Gastroesophageal sphincter (tissue), 4 donors: ENCODE measurements around the gene CGNL1. TPM values are rescaled to one million over a fixed set of nuclear protein-coding genes. Genes with fewer than 3 reads are reported as not detected.

Experiments
- ATAC-seq: fragments of 150-250 bp; one replicate; pipeline ENCODE4 v1.9.1; 2016; ENCODE audit warnings: mild to moderate bottlenecking, moderate library complexity
- H3K27ac ChIP-seq, 4 donors: fragments of 200-600 bp; sonication (generic) in 3 of 4; 1 replicate in 3 of 4; 2 replicates in 1 of 4; pipeline ENCODE4 v1.5.1; 2016 to 2019
- H3K27me3 ChIP-seq: fragments of 200-600 bp; sonication (generic); one replicate; pipeline ENCODE4 v1.5.1; 2019
- H3K36me3 ChIP-seq, 2 donors: fragments of 200-600 bp; sonication (generic); one replicate each; pipeline ENCODE4 v1.5.1; 2019; ENCODE audit warnings: control low read depth in 1 of 2
- H3K4me1 ChIP-seq, 3 donors: fragments of 200-600 bp; sonication (generic); 1 replicate in 2 of 3; 2 replicates in 1 of 3; pipeline ENCODE4 v1.5.1; 2016 to 2019; ENCODE audit warnings: control low read depth in 2 of 3
- H3K4me3 ChIP-seq, 2 donors: fragments of 200-600 bp; sonication (generic); one replicate each; pipeline ENCODE4 v1.5.1; 2019; ENCODE audit warnings: mild to moderate bottlenecking in 1 of 2, moderate library complexity in 1 of 2
- H3K9me3 ChIP-seq, 3 donors: fragments of 200-600 bp; sonication (generic); one replicate each; pipeline ENCODE4 v1.5.1; 2017 to 2019; ENCODE audit warnings: control low read depth in 2 of 3
- CTCF ChIP-seq, 4 experiments: fragments of 200-600 bp in 2 of 4; fragments of 450-650 bp in 2 of 4; sonication (generic) in 1 of 4; IDR thresholded peaks; one replicate each; pipeline ENCODE4 v1.5.1; 2017 to 2019; ENCODE audit warnings: antibody characterized with exemption in 4 of 4, mild to moderate bottlenecking in 2 of 4, moderate library complexity in 2 of 4
- EP300 ChIP-seq: sonication (generic); formaldehyde crosslinking; IDR thresholded peaks from one replicate; pipeline ENCODE4 v1.6.1; 2017; ENCODE audit warnings: antibody characterized with exemption, mild to moderate bottlenecking
- POLR2A ChIP-seq, 2 donors: fragments of 450-650 bp; IDR thresholded peaks; one replicate each; pipeline ENCODE4 v1.6.1; 2017; ENCODE audit warnings: antibody characterized with exemption in 2 of 2, mild to moderate bottlenecking in 2 of 2, moderate library complexity in 1 of 2
- POLR2AphosphoS5 ChIP-seq: sonication (generic); formaldehyde crosslinking; IDR thresholded peaks from one replicate; pipeline ENCODE4 v1.6.1; 2017; ENCODE audit warnings: antibody characterized with exemption
- WGBS, 2 donors: methylation state at CpG; one replicate each; pipeline ENCODE4 v1.1.5; 2018; ENCODE audit warnings: low coverage in 1 of 2; 5-methylcytosine and 5-hydroxymethylcytosine counted together
- total RNA-seq, 4 donors: library from RNA; depleted of rRNA; stranded (reverse); fragments of >200 nt; gene quantifications; one replicate each; pipeline ENCODE4 v1.1.0, GENCODE V29; 2016

CGNL1 gene
- total RNA-seq, 4 donors from 2014 or later: 8.5 to 36.4 (median 16.7) TPM

DNA sequence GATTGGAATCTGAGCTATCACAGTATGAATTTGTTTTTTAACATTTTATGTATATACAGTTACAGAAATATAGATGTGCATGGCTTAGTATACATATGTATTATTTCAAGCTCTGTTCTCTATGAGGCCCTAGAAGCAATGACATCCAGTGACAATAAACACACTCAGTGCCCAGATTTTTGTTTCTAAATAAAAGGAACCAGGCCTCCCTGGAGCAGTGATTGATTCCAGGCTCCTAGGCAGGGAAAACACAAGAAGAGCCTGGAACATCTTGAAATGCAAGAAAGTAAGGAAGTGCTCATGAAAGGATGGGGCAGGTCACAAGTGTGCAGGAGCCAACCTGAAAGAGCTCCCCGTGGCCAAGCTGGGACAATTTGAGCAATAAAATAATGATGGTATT lies 18.5 kb upstream of the CGNL1 start:
- no peak overlapping the region for H3K4me3 ChIP-seq
- no peak overlapping the region for H3K27ac ChIP-seq
- TF ChIP-seq CTCF (IDR thresholded peaks at IDR 0.05): no peak
- no peak for TF ChIP-seq POLR2A (IDR thresholded peaks at IDR 0.05)
- no peak for TF ChIP-seq EP300
- H3K27me3 ChIP-seq: peaks cover 6% of the 10 kb centered on the region
- no peaks in the 10 kb centered on the region for H3K36me3 ChIP-seq
- H3K9me3 ChIP-seq: no peaks in the 10 kb centered on the region
- no peak for ATAC-seq
- H3K4me1 ChIP-seq: no peaks in the 10 kb centered on the region
- 56 to 71% methylated on average over 1 of the region's 1 CpG for WGBS, 2 donors

DNA sequence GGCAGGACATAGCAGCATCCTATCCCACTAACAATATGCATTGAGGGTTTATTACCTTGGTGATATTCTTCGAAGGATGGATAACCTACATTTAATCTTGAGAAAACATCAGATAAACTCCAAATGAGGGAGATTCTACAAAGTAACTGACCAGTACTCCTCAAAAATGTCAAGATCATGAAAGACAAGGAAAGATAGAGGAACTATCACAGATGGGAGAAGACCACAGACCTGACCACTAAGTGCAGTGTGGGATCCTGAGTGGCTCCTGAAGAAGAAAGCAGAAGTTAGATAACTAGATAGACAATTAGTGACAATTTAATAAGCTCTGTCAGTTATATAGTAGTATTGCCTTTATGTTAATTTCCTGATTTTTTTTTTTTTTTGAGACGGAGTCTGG lies 17.7 kb upstream of the CGNL1 start:
- Histone ChIP-seq H3K4me3 (no peak overlapping the region), H3K27me3 (peaks cover 6% of the 10 kb centered on the region), H3K27ac (no peak overlapping the region), H3K4me1 (no peaks in the 10 kb centered on the region), H3K9me3 (no peaks in the 10 kb centered on the region), H3K36me3 (no peaks in the 10 kb centered on the region)
- no peak for ATAC-seq
- WGBS, 2 donors: 72 to 100% methylated on average over 2 of the region's 2 CpGs
- TF ChIP-seq EP300: no peak
- no peak for TF ChIP-seq POLR2A (IDR thresholded peaks at IDR 0.05)
- TF ChIP-seq CTCF (IDR thresholded peaks at IDR 0.05): no peak
- no peak for TF ChIP-seq POLR2AphosphoS5

DNA sequence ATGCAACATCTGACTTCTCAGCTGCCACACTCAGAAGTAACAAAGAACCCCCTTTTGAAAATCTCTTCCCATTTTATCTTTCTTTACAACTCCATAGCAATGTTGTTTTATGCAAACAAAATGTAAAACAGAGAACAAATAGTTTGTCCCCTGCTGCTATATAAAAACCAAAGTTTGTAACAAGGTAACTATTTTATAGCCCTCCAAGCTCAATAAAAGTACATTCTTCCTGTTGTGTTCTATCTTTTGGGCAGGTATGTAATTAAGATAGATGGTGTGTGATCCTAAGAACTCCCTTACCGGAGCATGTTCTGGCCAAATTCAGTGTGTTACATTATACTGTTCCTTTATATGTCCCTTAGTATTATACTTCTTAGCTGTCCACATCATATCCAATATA lies 12.6 kb upstream of the CGNL1 start:
- WGBS, 2 donors: 100% methylated on average over 1 of the region's 1 CpG
- TF ChIP-seq CTCF (IDR thresholded peaks at IDR 0.05) (no peak), POLR2AphosphoS5 (no peak)
- no peak overlapping the region for H3K27ac ChIP-seq
- ATAC-seq: no peak
- no peaks in the 10 kb centered on the region for H3K9me3 ChIP-seq
- peaks cover 0 to 4% (median 0%) of the 10 kb centered on the region in 3 donors for H3K4me1 ChIP-seq
- H3K27me3 ChIP-seq: no peaks in the 10 kb centered on the region
- H3K4me3 ChIP-seq: no peak overlapping the region
- H3K36me3 ChIP-seq: no peaks in the 10 kb centered on the region

DNA sequence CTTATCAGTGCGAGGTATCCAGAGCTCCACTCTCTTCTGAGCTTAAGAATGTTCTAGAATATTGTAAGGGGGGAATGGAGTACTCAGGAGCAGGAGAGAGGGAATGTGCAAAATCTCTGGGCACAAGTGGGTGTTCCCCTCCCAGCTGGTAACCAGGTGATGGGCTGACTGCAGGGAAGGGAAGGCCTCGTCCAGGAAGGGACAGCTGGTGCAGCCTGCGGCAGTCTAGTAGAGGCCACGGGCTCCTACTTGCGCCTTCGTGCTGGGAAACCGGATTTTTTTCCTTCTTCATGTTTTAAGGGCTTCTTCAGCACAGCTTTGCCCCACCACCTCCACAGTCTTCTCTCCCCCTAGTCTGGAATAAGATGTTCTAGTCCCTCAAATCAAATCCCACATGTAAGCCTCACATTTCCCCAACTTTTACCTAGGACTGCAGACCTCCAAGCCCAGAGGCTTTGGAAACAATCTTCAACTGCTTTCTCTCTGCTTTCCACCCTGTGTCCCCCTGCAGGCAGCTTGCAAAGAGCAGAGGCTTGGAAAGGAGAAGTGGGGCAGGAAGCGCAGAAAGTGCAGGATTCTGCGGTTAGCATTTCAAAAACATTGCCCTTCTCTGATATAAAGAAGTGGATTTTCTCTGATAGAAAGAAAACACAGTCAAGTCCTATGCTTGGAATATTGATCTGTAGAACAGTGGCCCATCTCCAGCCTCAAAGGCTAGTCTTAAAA lies 11.9 kb upstream of the CGNL1 start:
- Histone ChIP-seq H3K9me3 (no peaks in the 10 kb centered on the region), H3K27me3 (no peaks in the 10 kb centered on the region), H3K36me3 (no peaks in the 10 kb centered on the region), H3K27ac (no peak overlapping the region), H3K4me1 (peaks cover 0 to 4% (median 0%) of the 10 kb centered on the region in 3 donors), H3K4me3 (no peak overlapping the region)
- TF ChIP-seq POLR2AphosphoS5 (no peak), CTCF (IDR thresholded peaks at IDR 0.05) (no peak), EP300 (no peak), POLR2A (IDR thresholded peaks at IDR 0.05) (no peak)
- WGBS, 2 donors: 61 to 75% methylated on average over 2 to 9 of the region's 9 CpGs
- no peak for ATAC-seq

DNA sequence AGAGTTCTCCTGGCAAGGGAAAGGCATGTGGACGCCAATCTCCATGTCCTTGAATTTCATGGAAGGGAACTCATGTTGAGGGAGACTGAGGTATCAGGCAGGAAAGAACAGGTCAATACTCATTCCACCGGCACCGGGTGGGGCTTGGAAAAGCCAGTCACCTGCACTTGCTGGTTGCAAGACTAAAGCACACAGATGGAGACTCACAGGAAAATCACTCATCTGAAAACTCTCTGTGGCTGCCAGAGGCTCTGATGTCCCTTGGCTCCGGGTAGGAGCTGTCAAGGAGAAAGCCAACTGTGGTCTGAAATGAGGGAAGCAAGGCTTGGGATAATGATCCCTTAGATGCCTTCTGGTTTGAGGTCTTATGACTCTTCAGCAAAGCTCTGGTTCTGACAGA lies 8.7 kb upstream of the CGNL1 start:
- Histone ChIP-seq H3K4me3 (no peak overlapping the region), H3K36me3 (no peaks in the 10 kb centered on the region), H3K4me1 (peaks cover 0 to 4% (median 0%) of the 10 kb centered on the region in 3 donors), H3K9me3 (no peaks in the 10 kb centered on the region), H3K27me3 (no peaks in the 10 kb centered on the region), H3K27ac (no peak overlapping the region)
- 71 to 80% methylated on average over 1 to 2 of the region's 4 CpGs for WGBS, 2 donors
- no peak for ATAC-seq
- TF ChIP-seq POLR2A (IDR thresholded peaks at IDR 0.05): no peak
- TF ChIP-seq POLR2AphosphoS5: no peak
- no peak for TF ChIP-seq EP300
- no peak for TF ChIP-seq CTCF (IDR thresholded peaks at IDR 0.05)
